Measurements from ENCODE around the gene C3orf20. TPM values are rescaled to one million over a fixed set of nuclear protein-coding genes. Genes with fewer than 3 reads are reported as not detected.
A peak's percentile ranks its signal among the peaks of the same experiment; 100 is the strongest.

The C3orf20 gene
- total and polyA plus RNA-seq, 2 of the 4 experiments (the other 2 are of a cell fraction) = not detected

DNA sequence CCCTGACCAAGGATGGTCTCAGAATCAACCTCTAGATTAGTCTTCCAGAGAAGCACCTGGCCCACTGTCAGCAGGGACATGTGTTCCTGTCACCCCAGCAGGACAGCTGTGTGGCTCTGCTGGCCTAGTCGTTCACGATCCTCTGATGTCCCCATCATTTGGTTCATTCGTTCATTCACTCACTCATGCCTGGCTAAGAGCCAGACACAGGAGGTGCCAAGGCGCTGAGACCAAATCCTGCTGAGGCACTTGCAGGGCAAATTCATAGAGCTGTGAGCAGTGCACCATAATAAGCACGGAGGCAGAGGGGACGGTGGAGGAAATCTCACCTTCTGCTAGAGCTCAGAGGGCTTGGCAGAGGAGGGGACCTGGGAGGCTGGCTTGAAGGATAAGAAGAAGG is 93.9 kb downstream of the C3orf20 start:
- no peak for DNase-seq
- Histone ChIP-seq H3K79me1 (ENCODE audit: low read depth in 1 of 2, low read length in 2 of 2) (no peaks in the 10 kb centered on the region), H3K27me3 (ENCODE audit: control insufficient read depth, insufficient read depth, low read length) (peaks cover 9% of the 10 kb centered on the region; the same call in 1 of the 2 replicates), H4K8ac (ENCODE audit: low read depth in 2 of 2, low read length in 2 of 2) (no peak overlapping the region), H3K56ac (ENCODE audit: extremely low read depth, insufficient read depth, low read length) (no peak overlapping the region), H3K4me2 (ENCODE audit: low read depth, low read length) (no peak overlapping the region), H4K20me1 (ENCODE audit: insufficient read depth, low read length) (no peaks in the 10 kb centered on the region), H2BK120ac (ENCODE audit: low read depth, low read length) (no peak overlapping the region), H2BK15ac (ENCODE audit: low read depth, low read length) (no peak overlapping the region), H2BK5ac (ENCODE audit: low read depth, low read length, poor library complexity, severe bottlenecking) (no peak overlapping the region), H3K4me3 (ENCODE audit: insufficient read depth, low read depth, low read length) (no peak overlapping the region), H3K4ac (ENCODE audit: low read depth, low read length) (no peak overlapping the region), H3K4me1 (ENCODE audit: control insufficient read depth, insufficient read depth, low read length) (no peaks in the 10 kb centered on the region), H3K9me3 (ENCODE audit: control insufficient read depth, insufficient read depth, low read length) (no peaks in the 10 kb centered on the region), H2BK20ac (ENCODE audit: low read depth, low read length) (no peak overlapping the region), H3K9ac (ENCODE audit: low read depth, low read length) (no peak overlapping the region), H3K14ac (replicated peaks; ENCODE audit: low read depth, low read length) (no peak overlapping the region), H4K91ac (ENCODE audit: insufficient read depth, low read depth, low read length) (no peak overlapping the region), H2AK5ac (ENCODE audit: low read depth, low read length) (no peak overlapping the region), H3K23ac (ENCODE audit: low read depth, low read length) (no peak overlapping the region), H2AFZ (replicated peaks; ENCODE audit: low read length, poor library complexity) (no peak overlapping the region), H3K27ac (ENCODE audit: insufficient read depth, low read length) (no peak overlapping the region), H3K18ac (ENCODE audit: low read depth, low read length) (no peak overlapping the region), H4K5ac (ENCODE audit: low read depth, low read length) (no peak overlapping the region), H3K36me3 (ENCODE audit: control insufficient read depth, insufficient read depth, low read length) (no peaks in the 10 kb centered on the region), H3K9me1 (ENCODE audit: insufficient read depth, low read length) (no peaks in the 10 kb centered on the region), H2AK9ac (replicated peaks; ENCODE audit: low read depth, low read length, poor library complexity) (peak overlapping the region; percentile 55)
- no TSS peak for BruUV-seq (replicated peaks)
- dilution Hi-C loops (cut with HindIII; ENCODE audit: low sequenced_read_pairs, unreplicated experiment) (no loop called here), intact Hi-C loops (cut with micrococcal nuclease) (no loop called here), in situ Hi-C loops (cut with MboI; ENCODE audit: low sequenced_read_pairs) (no loop called here)
- no peak for TF ChIP-seq MAZ (IDR thresholded peaks at IDR 0.05; ENCODE audit: borderline replicate concordance, low read depth, low read length)
- no peak for TF ChIP-seq SMC3 (IDR thresholded peaks at IDR 0.05; ENCODE audit: low read depth, low read length)
- TF ChIP-seq FOS (IDR thresholded peaks at IDR 0.05; ENCODE audit: low read depth, low read length) = no peak
- no peak for TF ChIP-seq RCOR1 (IDR thresholded peaks at IDR 0.05; ENCODE audit: insufficient replicate concordance, low read length)
- TF ChIP-seq RAD21 (IDR thresholded peaks at IDR 0.05; ENCODE audit: low read length) = no peak
- no peak for TF ChIP-seq POLR2A (IDR thresholded peaks at IDR 0.05; ENCODE audit: low read depth, low read length)
- no peak for TF ChIP-seq MAFK (IDR thresholded peaks at IDR 0.05; ENCODE audit: low read depth, low read length)
- no peak for TF ChIP-seq RFX5 (IDR thresholded peaks at IDR 0.05; ENCODE audit: low read depth, low read length)
- TF ChIP-seq, protein P1, sequence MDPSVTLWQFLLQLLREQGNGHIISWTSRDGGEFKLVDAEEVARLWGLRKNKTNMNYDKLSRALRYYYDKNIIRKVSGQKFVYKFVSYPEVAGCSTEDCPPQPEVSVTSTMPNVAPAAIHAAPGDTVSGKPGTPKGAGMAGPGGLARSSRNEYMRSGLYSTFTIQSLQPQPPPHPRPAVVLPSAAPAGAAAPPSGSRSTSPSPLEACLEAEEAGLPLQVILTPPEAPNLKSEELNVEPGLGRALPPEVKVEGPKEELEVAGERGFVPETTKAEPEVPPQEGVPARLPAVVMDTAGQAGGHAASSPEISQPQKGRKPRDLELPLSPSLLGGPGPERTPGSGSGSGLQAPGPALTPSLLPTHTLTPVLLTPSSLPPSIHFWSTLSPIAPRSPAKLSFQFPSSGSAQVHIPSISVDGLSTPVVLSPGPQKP (IDR thresholded peaks at IDR 0.05; ENCODE audit: borderline replicate concordance, low read depth, low read length) = no peak
- TF ChIP-seq CHD1 (IDR thresholded peaks at IDR 0.05; ENCODE audit: low read depth, low read length) = no peak
- TF ChIP-seq MXI1 (IDR thresholded peaks at IDR 0.05; ENCODE audit: borderline replicate concordance, low read depth, low read length) = no peak
- no peak for TF ChIP-seq CEBPB (IDR thresholded peaks at IDR 0.05; ENCODE audit: low read depth, low read length)
- no peak for TF ChIP-seq BHLHE40 (IDR thresholded peaks at IDR 0.05; ENCODE audit: low read depth, low read length)
- CTCF ChIA-PET = no interaction called here
- POLR2A ChIA-PET (ENCODE audit: unreplicated experiment) = interaction anchor here (0.6 kb wide), 1 partner anchor 190 kb away, joined by 6 read pairs; no protein-coding TSS in a partner anchor
- WGBS, 2 experiments (ENCODE audit: extremely low coverage in 2 of 2, insufficient read length in 1 of 2) = 50% methylated on average over 3 of the region's 6 CpGs; no CpG with 5 or more reads in 1 of the 2 experiments
- no peak for ATAC-seq (ENCODE audit: low read depth)
